Uterus (tissue), 4 donors: ENCODE data around the gene RETSAT. TPM values are rescaled to one million over a fixed set of nuclear protein-coding genes. Genes with fewer than 3 reads are reported as not detected.

ENCODE experiments used
- DNase-seq, 2 donors: peaks; one replicate each; pipeline ENCODE4 v3.0.0-alpha.2; 2019 to 2020
- H3K27ac ChIP-seq, 2 donors: fragments of 200-600 bp; sonication (generic); 1 replicate in 1 of 2; 2 replicates in 1 of 2; pipeline ENCODE4 v1.5.1; 2016 to 2018
- H3K27me3 ChIP-seq, 2 donors: fragments of 200-600 bp; sonication (generic); one replicate each; pipeline ENCODE4 v1.5.1; 2018 to 2019; ENCODE audit warnings: control low read depth in 1 of 2
- H3K36me3 ChIP-seq, 2 donors: fragments of 200-600 bp; sonication (generic); one replicate each; pipeline ENCODE4 v1.5.1; 2019; ENCODE audit warnings: control low read depth in 1 of 2
- H3K4me1 ChIP-seq, 2 donors: fragments of 200-600 bp; sonication (generic); one replicate each; pipeline ENCODE4 v1.5.1; 2018 to 2019; ENCODE audit warnings: control low read depth in 1 of 2
- H3K4me3 ChIP-seq, 2 donors: fragments of 200-600 bp; sonication (generic); 1 replicate in 1 of 2; 2 replicates in 1 of 2; pipeline ENCODE4 v1.5.1; 2018 to 2019; ENCODE audit warnings: mild to moderate bottlenecking in 1 of 2
- H3K9me3 ChIP-seq, 2 donors: fragments of 200-600 bp; sonication (generic); one replicate each; pipeline ENCODE4 v1.5.1; 2019; ENCODE audit warnings: control low read depth in 1 of 2
- CTCF ChIP-seq, 4 experiments: fragments of 200-600 bp in 2 of 4; fragments of 450-650 bp in 2 of 4; sonication (generic) in 2 of 4; IDR thresholded peaks; one replicate each; pipeline ENCODE4 v1.5.1; 2016 to 2019; ENCODE audit warnings: antibody characterized with exemption in 4 of 4, mild to moderate bottlenecking in 2 of 4, moderate library complexity in 1 of 4
- POLR2A ChIP-seq, 2 donors: fragments of 450-650 bp; IDR thresholded peaks; one replicate each; pipeline ENCODE4 v1.6.1; 2016; ENCODE audit warnings: antibody characterized with exemption in 2 of 2, mild to moderate bottlenecking in 1 of 2, moderate library complexity in 1 of 2
- intact Hi-C: fragments of 100-400 bp; cut with DNase I; formaldehyde crosslinking; loops from one replicate; pipeline ENCODE4 v1.15.1; 2023; ENCODE audit warnings: low total_unique reads
- total RNA-seq, 4 donors: library from RNA; depleted of rRNA in 3 of 4; stranded (reverse); fragments of >200 nt in 3 of 4; gene quantifications; one replicate each; pipeline versions ENCODE4 v1.1.0 to v1.2.4, GENCODE V29; 2014 to 2023
- donor health status: DM: yes; HTN: yes; CAD: no.

Gene RETSAT
- total RNA-seq, 4 donors from 2014 or later, result 28.0 to 34.1 (median 31.9) TPM

GRCh38 chr2:85395912-85396475, 41.7 kb upstream of the RETSAT start:
- DNase-seq, result no peak
- intact Hi-C loops, result no loop called here
- no peaks in the 10 kb centered on the region for H3K36me3 ChIP-seq
- TF ChIP-seq POLR2A (IDR thresholded peaks at IDR 0.05) (no peak), CTCF (IDR thresholded peaks at IDR 0.05) (no peak)
- no peak overlapping the region for H3K27ac ChIP-seq
- peaks cover 0 to 3% of the 10 kb centered on the region in 2 donors for H3K4me1 ChIP-seq
- H3K27me3 ChIP-seq, result no peaks in the 10 kb centered on the region
- no peaks in the 10 kb centered on the region for H3K9me3 ChIP-seq
- H3K4me3 ChIP-seq, result no peak overlapping the region

- DNase-seq, result no peak
- H3K9me3 ChIP-seq, result no peaks in the 10 kb centered on the region
- H3K27me3 ChIP-seq, result no peaks in the 10 kb centered on the region
- TF ChIP-seq CTCF (IDR thresholded peaks at IDR 0.05), result no peak
- no peak for TF ChIP-seq POLR2A (IDR thresholded peaks at IDR 0.05)
- intact Hi-C loops, result no loop called here
- peaks cover 0 to 3% of the 10 kb centered on the region in 2 donors for H3K4me1 ChIP-seq
- no peak overlapping the region for H3K4me3 ChIP-seq
- H3K36me3 ChIP-seq, result no peaks in the 10 kb centered on the region
- no peak overlapping the region for H3K27ac ChIP-seq
These were observed 40.6 kb upstream of the RETSAT start for GRCh38 chr2:85394976-85395375.

- Histone ChIP-seq H3K9me3 (no peaks in the 10 kb centered on the region), H3K36me3 (no peaks in the 10 kb centered on the region), H3K27me3 (no peaks in the 10 kb centered on the region), H3K4me1 (peaks cover 0 to 3% of the 10 kb centered on the region in 2 donors), H3K27ac (no peak overlapping the region), H3K4me3 (no peak overlapping the region)
- peak in 1 of 2 donors; percentile 36 for DNase-seq
- intact Hi-C loops, result no loop called here
- TF ChIP-seq CTCF (IDR thresholded peaks at IDR 0.05), result no peak
- no peak for TF ChIP-seq POLR2A (IDR thresholded peaks at IDR 0.05)
These were observed 39.9 kb upstream of the RETSAT start for GRCh38 chr2:85394261-85394681.

GRCh38 chr2:85393836-85394235, 39.5 kb upstream of the RETSAT start:
- Histone ChIP-seq H3K4me1 (peaks cover 0 to 3% of the 10 kb centered on the region in 2 donors), H3K27ac (no peak overlapping the region), H3K9me3 (no peaks in the 10 kb centered on the region), H3K36me3 (no peaks in the 10 kb centered on the region), H3K27me3 (no peaks in the 10 kb centered on the region), H3K4me3 (no peak overlapping the region)
- DNase-seq, result no peak
- intact Hi-C loops, result no loop called here
- TF ChIP-seq CTCF (IDR thresholded peaks at IDR 0.05) (no peak), POLR2A (IDR thresholded peaks at IDR 0.05) (no peak)

GRCh38 chr2:85390941-85391669, 36.8 kb upstream of the RETSAT start:
- peak; percentile 57 to 71 for DNase-seq
- Histone ChIP-seq H3K27ac (no peak overlapping the region), H3K4me3 (no peak overlapping the region), H3K36me3 (no peaks in the 10 kb centered on the region), H3K4me1 (no peaks in the 10 kb centered on the region), H3K27me3 (no peaks in the 10 kb centered on the region), H3K9me3 (no peaks in the 10 kb centered on the region)
- TF ChIP-seq CTCF (IDR thresholded peaks at IDR 0.05), result peak; percentile 40 to 59 (median 54)
- TF ChIP-seq POLR2A (IDR thresholded peaks at IDR 0.05), result no peak
- intact Hi-C loops, result no loop called here
